ENCODE measurements around the gene YTHDF1. TPM values are rescaled to one million over a fixed set of nuclear protein-coding genes. Genes with fewer than 3 reads are reported as not detected.

The YTHDF1 gene
- total and polyA plus RNA-seq, 2 of the 8 experiments (the other 6 are each of a cell fraction or from before 2014, with no cell fraction given) = 32.8 to 66.0 TPM

- TF ChIP-seq ATF3 (IDR thresholded peaks at IDR 0.05; ENCODE audit: insufficient read depth, low read depth, low read length) (no peak), SAP30 (IDR thresholded peaks at IDR 0.05; ENCODE audit: insufficient read depth, insufficient replicate concordance, low read length) (no peak), CTCF (IDR thresholded peaks at IDR 0.05; ENCODE audit: control extremely low read depth in 1 of 3, insufficient read depth in 1 of 3, low read depth in 1 of 3, low read length in 3 of 3) (no peak), HDAC2 (IDR thresholded peaks at IDR 0.05; ENCODE audit: borderline replicate concordance in 1 of 2, low read depth in 2 of 2, low read length in 2 of 2) (no peak), SP2 (IDR thresholded peaks at IDR 0.05; ENCODE audit: low read length) (no peak), NRF1 (IDR thresholded peaks at IDR 0.05; ENCODE audit: low read depth, low read length) (no peak)
These were observed 4.1 kb upstream of the YTHDF1 start (continued) for GRCh38 chr20:63219866-63220521.

Measured in H1 (cell line).